SHP77 treated with DMSO at 0.1 percent for 48 hours (cell line): Measurements from ENCODE around the gene DACH1.

Experiments used
- DNase-seq: peaks from one replicate; lab custom pipeline; 2025; lab: John Stamatoyannopoulos, UW

The DACH1 gene

DNA sequence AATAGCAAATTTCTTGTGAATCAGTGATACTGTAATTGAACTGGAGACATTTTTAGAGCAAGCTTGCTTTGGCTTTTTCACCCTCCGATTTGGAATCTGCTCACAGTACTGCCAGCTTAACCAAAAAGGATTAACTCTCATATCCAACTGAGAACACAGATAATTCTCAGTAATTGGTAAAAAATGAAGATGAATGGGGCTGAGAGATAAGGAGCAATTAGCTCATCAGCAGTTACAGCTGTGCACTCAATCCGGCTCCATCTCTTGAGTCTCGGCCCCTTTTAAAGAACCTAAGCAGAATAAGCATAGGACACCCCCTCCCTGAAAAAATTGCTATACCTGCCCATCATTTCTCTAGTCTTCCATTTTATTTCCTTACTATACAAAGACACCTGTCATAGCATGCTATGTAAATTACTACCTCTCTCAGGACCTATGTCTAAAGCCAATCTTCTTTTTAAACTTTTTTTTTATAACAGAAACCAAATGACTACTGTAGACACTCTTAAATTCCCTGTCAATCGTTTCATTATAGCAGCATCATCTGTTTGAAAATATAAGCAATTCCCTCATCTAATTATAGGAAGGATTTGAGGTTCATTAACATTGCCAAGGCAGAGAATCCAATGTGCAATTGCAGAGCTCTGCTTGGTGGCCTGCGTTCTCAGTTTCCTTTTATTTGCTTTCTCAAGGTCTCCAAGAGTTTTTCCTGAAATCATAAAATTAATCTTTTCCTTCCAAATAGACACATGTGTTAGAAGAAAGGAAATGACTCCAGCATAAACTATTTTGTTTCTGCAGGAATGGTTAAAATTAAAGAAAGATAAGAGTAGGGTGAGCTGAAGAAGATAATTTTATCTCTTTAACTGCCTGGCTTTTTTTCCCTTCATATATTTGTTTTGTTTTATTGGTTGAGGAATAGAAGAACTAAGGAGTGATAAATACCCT lies 242.1 kb downstream of the DACH1 start:
- DNase-seq = no peak

DNA sequence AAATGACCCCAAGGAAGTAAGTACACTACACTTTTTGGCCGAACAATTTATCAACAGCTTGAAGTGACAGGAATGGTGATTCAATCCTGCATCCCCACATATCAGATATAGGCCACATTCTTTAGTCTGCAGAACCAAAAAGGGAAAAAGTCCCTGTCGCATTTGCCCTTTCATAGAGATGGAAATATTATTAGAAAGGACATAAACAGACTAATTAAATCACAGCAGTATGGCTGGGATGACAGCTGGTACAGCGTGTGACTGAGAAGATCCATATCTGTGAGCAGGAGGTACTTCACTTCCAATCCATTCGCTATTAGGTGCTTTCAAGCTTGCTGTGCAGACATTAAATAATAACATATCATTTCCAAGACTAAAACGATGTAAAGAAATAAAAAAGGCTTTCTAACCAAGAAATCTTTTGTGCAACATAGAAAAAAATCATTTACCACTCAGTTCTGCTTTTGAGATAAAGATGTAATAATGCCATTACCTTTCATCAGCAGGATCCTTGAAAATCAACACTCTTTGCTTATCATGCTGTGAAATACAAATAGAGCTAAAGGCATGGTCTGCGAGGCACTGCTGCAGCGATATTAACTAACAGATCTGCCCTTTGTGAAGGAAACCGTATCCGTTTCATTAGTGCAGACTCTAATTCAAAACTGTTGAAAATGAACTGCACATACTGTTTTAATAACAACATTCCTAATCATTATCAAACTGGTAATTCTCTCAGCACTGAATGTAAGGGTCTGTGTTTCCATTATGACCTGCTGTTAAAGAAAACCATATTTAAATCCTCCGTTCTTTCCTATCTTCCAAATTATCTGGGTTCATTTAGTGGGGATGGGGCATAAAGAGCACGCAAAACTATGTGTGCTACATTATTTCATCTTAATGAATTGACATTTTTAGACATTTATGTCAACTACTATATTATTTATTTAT lies 245.6 kb downstream of the DACH1 start:
- DNase-seq = no peak

GRCh38 chr13:71619096-71619495 lies 247.9 kb downstream of the DACH1 start:
- no peak for DNase-seq

- no peak for DNase-seq
Observed at GRCh38 chr13:71618159-71618558, 248.8 kb downstream of the DACH1 start.

- no peak for DNase-seq
Observed at GRCh38 chr13:71617265-71617664, 249.7 kb downstream of the DACH1 start.

GRCh38 chr13:71613066-71613745 lies 253.8 kb downstream of the DACH1 start:
- DNase-seq = no peak

- no peak for DNase-seq
Observed at GRCh38 chr13:71611292-71611691, 255.7 kb downstream of the DACH1 start.

DNA sequence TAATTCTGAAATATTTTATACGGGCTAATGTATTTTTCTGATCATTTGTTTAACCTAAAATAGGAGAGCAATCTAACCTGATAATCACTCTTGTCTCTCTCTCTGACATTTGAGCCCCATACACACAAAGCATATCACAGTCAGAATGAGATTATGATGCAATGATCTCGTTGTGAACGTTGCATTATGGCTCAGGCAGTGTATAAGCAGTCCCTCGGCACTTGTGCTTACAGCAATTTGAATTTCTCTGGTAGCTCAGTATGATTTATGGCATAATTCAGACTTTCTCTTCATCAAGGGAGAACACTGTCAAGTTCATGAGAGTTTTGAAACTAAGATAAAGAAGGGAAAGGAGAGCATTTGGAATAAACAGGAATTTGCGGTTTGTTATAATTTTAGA lies 256.1 kb downstream of the DACH1 start:
- DNase-seq = no peak

DNA sequence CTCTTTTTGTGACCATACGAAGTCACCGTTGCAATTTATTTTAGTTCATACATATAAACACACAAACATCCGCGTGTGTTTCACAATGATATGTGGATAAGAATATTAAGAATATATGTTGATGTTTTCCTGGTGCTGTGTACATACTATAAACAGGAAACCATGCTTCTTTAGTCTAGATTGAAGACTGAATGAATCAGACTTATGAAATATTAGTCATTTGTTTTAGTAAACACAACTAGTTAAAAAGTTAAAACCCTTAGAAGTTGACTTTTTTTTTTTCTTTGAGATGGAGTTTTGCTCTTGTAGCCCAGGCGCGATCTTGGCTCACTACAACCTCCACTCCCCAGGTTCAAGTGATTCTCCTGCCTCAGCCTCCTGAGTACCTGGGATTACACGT lies 257.7 kb downstream of the DACH1 start:
- no peak for DNase-seq

- no peak for DNase-seq
Observed at GRCh38 chr13:71607575-71607974, 259.4 kb downstream of the DACH1 start.

DNA sequence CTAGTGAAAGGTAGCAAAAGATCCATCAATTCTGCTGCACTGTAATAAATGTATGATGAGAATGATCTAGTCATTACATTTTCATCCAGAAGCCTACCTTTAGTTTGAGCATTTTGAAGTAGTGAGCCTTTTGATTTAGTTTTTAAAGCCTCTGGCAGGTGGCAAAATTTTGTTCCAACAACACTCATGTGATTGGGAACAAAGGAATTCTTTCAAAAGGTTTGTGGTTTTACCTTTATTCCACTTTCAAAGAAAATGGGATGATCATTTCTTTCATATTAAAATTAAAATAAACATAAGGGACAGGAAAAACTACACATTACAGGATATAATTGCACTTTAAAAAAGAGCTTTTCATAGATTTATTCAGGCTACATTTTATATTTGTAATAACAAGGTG lies 260.2 kb downstream of the DACH1 start:
- no peak for DNase-seq

- DNase-seq = no peak
Observed at GRCh38 chr13:71605744-71606143, 261.3 kb downstream of the DACH1 start.

GRCh38 chr13:71603255-71603654 lies 263.7 kb downstream of the DACH1 start:
- no peak for DNase-seq

GRCh38 chr13:71602344-71602743 lies 264.7 kb downstream of the DACH1 start:
- no peak for DNase-seq

DNA sequence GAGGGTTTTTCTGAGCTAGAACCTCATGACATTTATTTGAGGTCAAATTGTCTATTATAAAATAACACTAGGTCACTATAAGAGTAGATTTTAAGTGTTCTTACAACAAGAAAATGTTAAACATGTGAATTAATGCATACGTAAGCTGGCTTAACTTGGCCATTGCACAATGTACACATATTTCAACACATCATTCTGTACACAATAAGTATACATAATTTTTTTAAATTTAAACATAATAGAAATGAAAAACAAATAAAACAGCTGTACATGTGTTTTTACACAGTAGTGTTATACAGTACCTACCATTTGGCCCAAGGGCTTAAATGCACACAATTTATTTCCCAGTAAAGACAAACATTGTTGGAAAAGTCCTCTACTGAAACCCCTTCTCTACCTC lies 269.9 kb downstream of the DACH1 start:
- no peak for DNase-seq

- DNase-seq = no peak
Observed at GRCh38 chr13:71596116-71596515, 270.9 kb downstream of the DACH1 start.

DNA sequence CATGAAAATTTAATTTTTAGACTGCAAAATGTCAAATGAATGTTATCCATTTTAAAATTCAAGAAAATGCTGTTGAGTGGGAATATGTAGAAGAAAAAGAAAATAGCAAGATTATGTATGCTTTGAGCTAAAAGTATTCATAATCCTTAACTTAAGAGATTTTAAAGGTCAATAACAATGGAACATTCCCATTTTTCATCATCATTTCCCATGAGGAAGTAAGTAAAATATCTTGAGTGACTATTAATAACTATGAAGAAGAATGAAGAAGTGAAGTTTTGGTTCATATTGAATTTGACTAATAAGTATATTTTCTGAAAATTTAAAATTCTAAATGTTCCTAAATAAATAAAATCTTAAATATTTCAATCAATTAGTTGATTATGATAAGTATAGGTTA lies 273.4 kb downstream of the DACH1 start:
- no peak for DNase-seq

DNA sequence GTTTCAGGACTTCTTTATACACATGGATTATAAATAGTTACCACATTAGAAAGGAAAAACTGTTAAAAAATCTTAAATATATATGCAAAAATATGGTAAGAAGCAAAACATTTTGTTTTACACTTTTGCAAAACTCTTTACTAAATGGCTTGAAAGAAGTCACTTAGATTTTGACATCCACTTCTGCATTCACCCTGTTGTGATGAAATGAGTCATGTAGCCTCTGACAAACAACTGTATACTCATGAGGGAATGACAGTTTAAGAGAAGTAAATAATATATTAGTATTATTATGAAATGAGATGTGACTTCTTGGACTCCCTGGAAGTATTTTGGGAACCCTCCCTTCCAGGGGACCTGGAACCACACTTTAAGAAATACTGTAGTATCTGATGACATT lies 275.6 kb downstream of the DACH1 start:
- DNase-seq = no peak

- DNase-seq = no peak
Observed at GRCh38 chr13:71590654-71591148, 276.3 kb downstream of the DACH1 start.

DNA sequence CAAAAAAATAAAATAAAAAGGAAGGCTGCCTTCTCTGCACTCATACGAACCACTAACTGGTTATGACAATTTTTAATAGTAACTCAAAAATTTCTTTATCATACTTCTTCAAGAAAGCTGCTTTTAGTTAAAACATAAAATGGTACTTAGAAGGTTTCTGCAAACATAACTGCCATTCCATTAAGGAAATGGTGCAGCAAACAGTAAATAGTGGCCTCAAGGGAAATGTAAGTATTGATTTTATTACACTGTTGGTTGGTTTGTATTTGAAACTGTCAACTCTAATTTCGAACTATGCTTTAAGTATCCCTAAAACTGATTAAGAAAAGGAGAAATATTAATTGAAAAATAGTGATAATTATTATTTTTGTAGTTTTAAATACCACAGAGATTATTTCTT lies 278.0 kb downstream of the DACH1 start:
- no peak for DNase-seq

DNA sequence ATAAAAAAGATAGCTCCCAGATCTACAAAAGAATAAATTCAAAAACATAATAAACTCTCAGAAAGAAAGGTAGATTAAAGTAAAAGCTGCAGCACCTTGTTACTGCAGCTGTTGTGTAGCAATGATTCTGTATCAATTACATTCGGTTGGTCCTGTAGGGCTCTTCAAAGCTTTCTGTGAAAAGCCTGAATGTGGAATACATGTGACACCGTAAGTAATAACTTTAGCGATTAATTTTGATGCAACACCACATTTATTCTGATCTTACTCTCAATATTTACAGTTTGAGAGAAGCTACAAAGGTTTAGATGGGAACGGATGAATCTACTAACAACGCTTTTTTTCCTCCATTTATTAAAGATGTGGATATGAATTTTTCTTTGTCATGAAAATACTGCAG lies 279.2 kb downstream of the DACH1 start:
- peak; percentile 14 for DNase-seq

- no peak for DNase-seq
Observed at GRCh38 chr13:71587193-71587592, 279.8 kb downstream of the DACH1 start.
